HG03064 (cell line): Measurements from ENCODE around the gene IQCK.
"Not testable (repeated sequence)": the region's sequence is repeated elsewhere in the genome, so short reads cannot be mapped to it uniquely, and the experiment has no call there.

ENCODE experiments used
- ATAC-seq: cut with Tn5 transposase; IDR thresholded peaks from one replicate; pipeline ENCODE4 v1.9.1; 2021; ENCODE audit warnings: low read depth; ENCODE audit not compliant: unreplicated experiment

Gene IQCK

GRCh38 chr16:19785081-19785480, 67.0 kb downstream of the IQCK start:
- no peak for ATAC-seq

- ATAC-seq, result no peak
Measured at GRCh38 chr16:19785512-19786130, 67.5 kb downstream of the IQCK start.

- not testable (repeated sequence) for ATAC-seq
Measured at GRCh38 chr16:19801369-19801768, 83.3 kb downstream of the IQCK start.

- ATAC-seq, result not testable (repeated sequence)
Measured at GRCh38 chr16:19801824-19802223, 83.8 kb downstream of the IQCK start.

GRCh38 chr16:19802612-19803011, 84.5 kb downstream of the IQCK start:
- ATAC-seq, result no peak

GRCh38 chr16:19804538-19805323, 86.7 kb downstream of the IQCK start:
- ATAC-seq, result no peak

- no peak for ATAC-seq
Measured at GRCh38 chr16:19805459-19806162, 87.5 kb downstream of the IQCK start.

GRCh38 chr16:19808061-19808641, 90.1 kb downstream of the IQCK start:
- peak; percentile 70 for ATAC-seq

- ATAC-seq, result no peak
Measured at GRCh38 chr16:19809121-19809635, 91.1 kb downstream of the IQCK start.

GRCh38 chr16:19809693-19810092, 91.6 kb downstream of the IQCK start:
- ATAC-seq, result no peak

GRCh38 chr16:19810817-19811731, 93.0 kb downstream of the IQCK start:
- no peak for ATAC-seq

GRCh38 chr16:19812986-19813385, 94.9 kb downstream of the IQCK start:
- no peak for ATAC-seq

- ATAC-seq, result no peak
Measured at GRCh38 chr16:19815418-19815817, 97.3 kb downstream of the IQCK start.

GRCh38 chr16:19817122-19817521, 99.1 kb downstream of the IQCK start:
- no peak for ATAC-seq

GRCh38 chr16:19817875-19818274, 99.8 kb downstream of the IQCK start:
- ATAC-seq, result no peak

- ATAC-seq, result no peak
Measured at GRCh38 chr16:19822533-19822932, 104.5 kb downstream of the IQCK start.

GRCh38 chr16:19823322-19823721, 105.3 kb downstream of the IQCK start:
- ATAC-seq, result no peak

GRCh38 chr16:19824216-19824615, 106.1 kb downstream of the IQCK start:
- ATAC-seq, result no peak

GRCh38 chr16:19829844-19830692, 112.0 kb downstream of the IQCK start:
- ATAC-seq, result no peak
